ENCODE results near the gene LCE1D.

LCE1D gene

GRCh38 chr1:152817309-152817708 lies 20.8 kb downstream of the LCE1D start:
- no peak for DNase-seq

- DNase-seq, result no peak
These were observed 26.8 kb downstream of the LCE1D start for GRCh38 chr1:152823294-152823693.

GRCh38 chr1:152824964-152825363 lies 28.4 kb downstream of the LCE1D start:
- no peak for DNase-seq

- DNase-seq, result no peak
These were observed 30.7 kb downstream of the LCE1D start, which contains the start of gene LCE1A for GRCh38 chr1:152827173-152827572. TSS of gene LCE1A (plus strand) at chr1:152827473. CDS start at chr1:152827473, 0 bp downstream.

GRCh38 chr1:152836870-152837269 lies 40.3 kb downstream of the LCE1D start:
- no peak for DNase-seq

- DNase-seq, result no peak
These were observed 46.0 kb downstream of the LCE1D start, which contains the start of gene LCE6A for GRCh38 chr1:152842556-152842955. TSS of gene LCE6A (plus strand) at chr1:152842856. CDS start at chr1:152843521, 665 bp downstream.

All from stimulated activated CD4-positive, alpha-beta T cell treated with anti-CD3 and anti-CD28 coated beads, Interleukin-4, amount 100 ng/mL, for 4 hours (primary cell).